ENCODE results near the gene ATG5.

Gene ATG5

GRCh38 chr6:106360989-106361430 lies 35.5 kb upstream of the ATG5 start:
- H3K4me3 ChIP-seq (ENCODE audit: control insufficient read depth, low read depth, low read length): peak overlapping the region; percentile 26
- TF ChIP-seq CTCF (conservative IDR thresholded peaks at IDR 0.05; ENCODE audit: control insufficient read depth, insufficient read depth, low read depth, low read length): no peak
- DNase-seq (ENCODE audit: low read depth): no peak

- TF ChIP-seq CTCF (conservative IDR thresholded peaks at IDR 0.05; ENCODE audit: control insufficient read depth, insufficient read depth, low read depth, low read length): peak; percentile 57
- peak within 1 kb of the TSS; percentile 26 for H3K4me3 ChIP-seq (ENCODE audit: control insufficient read depth, low read depth, low read length)
- peak; percentile 8 for DNase-seq (ENCODE audit: low read depth)
These were observed 34.9 kb upstream of the ATG5 start, which contains the start of gene CRYBG1 for GRCh38 chr6:106360410-106360988. TSS of gene CRYBG1 (plus strand) at chr6:106360717. CDS start at chr6:106360909, 192 bp downstream.

- no peak for TF ChIP-seq CTCF (conservative IDR thresholded peaks at IDR 0.05; ENCODE audit: control insufficient read depth, insufficient read depth, low read depth, low read length)
- DNase-seq (ENCODE audit: low read depth): no peak
- H3K4me3 ChIP-seq (ENCODE audit: control insufficient read depth, low read depth, low read length): no peak overlapping the region
These were observed 34.4 kb upstream of the ATG5 start for GRCh38 chr6:106359959-106360409.

- DNase-seq (ENCODE audit: low read depth): no peak
- no peak for TF ChIP-seq CTCF (conservative IDR thresholded peaks at IDR 0.05; ENCODE audit: control insufficient read depth, insufficient read depth, low read depth, low read length)
- H3K4me3 ChIP-seq (ENCODE audit: control insufficient read depth, low read depth, low read length): no peak overlapping the region
These were observed 30.8 kb upstream of the ATG5 start for GRCh38 chr6:106356378-106356777.

- no peak for TF ChIP-seq CTCF (conservative IDR thresholded peaks at IDR 0.05; ENCODE audit: control insufficient read depth, insufficient read depth, low read depth, low read length)
- no peak overlapping the region for H3K4me3 ChIP-seq (ENCODE audit: control insufficient read depth, low read depth, low read length)
- DNase-seq (ENCODE audit: low read depth): no peak
These were observed 21.7 kb upstream of the ATG5 start for GRCh38 chr6:106347219-106347618.

- H3K4me3 ChIP-seq (ENCODE audit: control insufficient read depth, low read depth, low read length): no peak overlapping the region
- peak; percentile 83 for DNase-seq (ENCODE audit: low read depth)
- TF ChIP-seq CTCF (conservative IDR thresholded peaks at IDR 0.05; ENCODE audit: control insufficient read depth, insufficient read depth, low read depth, low read length): peak; percentile 88
These were observed 13.9 kb upstream of the ATG5 start for GRCh38 chr6:106339334-106340029.

All from fibroblast of mammary gland (primary cell).